ENCODE measurements around the gene SELENOI.
A peak's percentile ranks its signal among the peaks of the same experiment; 100 is the strongest.
"Not testable (repeated sequence)": the region's sequence is repeated elsewhere in the genome, so short reads cannot be mapped to it uniquely, and the experiment has no call there.

The SELENOI gene

GRCh38 chr2:26359886-26360473, 14.0 kb downstream of the SELENOI start:
- no peak for DNase-seq

- peak; percentile 8 for DNase-seq
These were observed 17.4 kb downstream of the SELENOI start for GRCh38 chr2:26363323-26363722.

GRCh38 chr2:26363958-26364357, 18.0 kb downstream of the SELENOI start:
- DNase-seq, result no peak

- no peak for DNase-seq
These were observed 18.7 kb downstream of the SELENOI start for GRCh38 chr2:26364669-26365068.

- no peak for DNase-seq
These were observed 21.0 kb downstream of the SELENOI start for GRCh38 chr2:26366957-26367356.

GRCh38 chr2:26369664-26370063, 23.7 kb downstream of the SELENOI start:
- not testable (repeated sequence) for DNase-seq

GRCh38 chr2:26370909-26371308, 25.0 kb downstream of the SELENOI start:
- not testable (repeated sequence) for DNase-seq

GRCh38 chr2:26376799-26377198, 30.9 kb downstream of the SELENOI start:
- no peak for DNase-seq

GRCh38 chr2:26380281-26380680, 34.3 kb downstream of the SELENOI start:
- no peak for DNase-seq

GRCh38 chr2:26382564-26382963, 36.6 kb downstream of the SELENOI start:
- DNase-seq, result no peak

- no peak for DNase-seq
These were observed 38.2 kb downstream of the SELENOI start for GRCh38 chr2:26384183-26384582.

- DNase-seq, result no peak
These were observed 38.7 kb downstream of the SELENOI start for GRCh38 chr2:26384597-26384996.

- no peak for DNase-seq
These were observed 41.2 kb downstream of the SELENOI start for GRCh38 chr2:26387189-26387588.

GRCh38 chr2:26394694-26395093, 48.8 kb downstream of the SELENOI start:
- DNase-seq, result no peak

GRCh38 chr2:26395394-26395793, 49.5 kb downstream of the SELENOI start:
- DNase-seq, result no peak

- DNase-seq, result no peak
These were observed 50.9 kb downstream of the SELENOI start for GRCh38 chr2:26396734-26397298.

- no peak for DNase-seq
These were observed 53.9 kb downstream of the SELENOI start for GRCh38 chr2:26399771-26400376.

GRCh38 chr2:26400723-26401122, 54.8 kb downstream of the SELENOI start:
- DNase-seq, result no peak

- peak; percentile 74 for DNase-seq
These were observed 56.0 kb downstream of the SELENOI start, which contains the start of gene DRC1 for GRCh38 chr2:26401739-26402541. DRC1 (plus strand) TSS chr2:26401920; CDS start chr2:26401990, 70 bp downstream.

- DNase-seq, result no peak
These were observed 61.6 kb downstream of the SELENOI start for GRCh38 chr2:26407526-26407925.

- no peak for DNase-seq
These were observed 63.8 kb downstream of the SELENOI start for GRCh38 chr2:26409785-26410184.

- no peak for DNase-seq
These were observed 64.9 kb downstream of the SELENOI start for GRCh38 chr2:26410764-26411243.

- no peak for DNase-seq
These were observed 65.5 kb downstream of the SELENOI start for GRCh38 chr2:26411419-26411818.
